Lung microvascular endothelial cell (primary cell): ENCODE measurements around the gene PRR23A. TPM values are rescaled to one million over a fixed set of nuclear protein-coding genes. Genes with fewer than 3 reads are reported as not detected.
"Not testable (repeated sequence)": the region's sequence is repeated elsewhere in the genome, so short reads cannot be mapped to it uniquely, and the experiment has no call there.

Source experiments
- DNase-seq, 2 donors: peaks; one replicate each; pipeline versions ENCODE4 v3.0.0 to v3.0.0-alpha.2; 2010; ENCODE audit warnings: low read depth in 2 of 2
- total RNA-seq: library from RNA; depleted of rRNA; stranded (reverse); fragments of >200 nt; gene quantifications from 2 replicates; pipeline ENCODE4 v1.2.1, GENCODE V29; 2014

Gene PRR23A
- total RNA-seq: not detected in 2 replicates

GRCh38 chr3:139006051-139006716 lies at the start of gene PRR23A:
PRR23A (minus strand) TSS chr3:139006268; CDS start chr3:139006268, 0 bp downstream.
- no peak for DNase-seq

GRCh38 chr3:139052802-139053600 lies 46.9 kb upstream of the PRR23A start:
- DNase-seq: no peak

- no peak for DNase-seq
These were observed 38.5 kb upstream of the PRR23A start, which contains the start of gene PRR23C for GRCh38 chr3:139044366-139045210. PRR23C (minus strand) TSS chr3:139044892; CDS start chr3:139044620, 272 bp downstream.

GRCh38 chr3:139043554-139044365 lies 37.7 kb upstream of the PRR23A start:
- no peak for DNase-seq

- no peak for DNase-seq
These were observed 31.4 kb upstream of the PRR23A start for GRCh38 chr3:139037478-139037877.

- no peak for DNase-seq
These were observed 26.4 kb upstream of the PRR23A start for GRCh38 chr3:139032326-139033002.

GRCh38 chr3:139030576-139030975 lies 24.5 kb upstream of the PRR23A start:
- not testable (repeated sequence) for DNase-seq

GRCh38 chr3:139024968-139025367 lies 18.9 kb upstream of the PRR23A start:
- no peak for DNase-seq

- no peak for DNase-seq
These were observed 14.8 kb upstream of the PRR23A start, which contains the start of gene PRR23B for GRCh38 chr3:139020868-139021234. PRR23B (minus strand) TSS chr3:139020926; CDS start chr3:139020661, 265 bp downstream.

GRCh38 chr3:139020036-139020867 lies 14.2 kb upstream of the PRR23A start:
- no peak for DNase-seq

- DNase-seq: no peak
These were observed 10.5 kb upstream of the PRR23A start for GRCh38 chr3:139016430-139017048.

- no peak for DNase-seq
These were observed 593 bp downstream of the PRR23A start for GRCh38 chr3:139005356-139005993.

- no peak for DNase-seq
These were observed 10.4 kb downstream of the PRR23A start for GRCh38 chr3:138995706-138996105.

GRCh38 chr3:138987181-138987580 lies 18.9 kb downstream of the PRR23A start:
- no peak for DNase-seq

GRCh38 chr3:138985932-138986331 lies 20.1 kb downstream of the PRR23A start:
- no peak for DNase-seq

- DNase-seq: no peak
These were observed 21.3 kb downstream of the PRR23A start for GRCh38 chr3:138984816-138985215.

GRCh38 chr3:138976047-138976446 lies 30.0 kb downstream of the PRR23A start:
- no peak for DNase-seq

- DNase-seq: no peak
These were observed 30.7 kb downstream of the PRR23A start for GRCh38 chr3:138975351-138975750.
